Esophagus squamous epithelium (tissue), 5 donors: ENCODE results near the gene RAPH1. TPM values are rescaled to one million over a fixed set of nuclear protein-coding genes. Genes with fewer than 3 reads are reported as not detected.
A peak's percentile ranks its signal among the peaks of the same experiment; 100 is the strongest.

Experiments used
- DNase-seq: peaks from one replicate; lab custom pipeline; 2025; lab: John Stamatoyannopoulos, UW
- H3K27ac ChIP-seq, 4 donors: fragments of 200-600 bp; sonication (generic); one replicate each; pipeline ENCODE4 v1.5.1; 2016 to 2019; ENCODE audit warnings: mild to moderate bottlenecking in 1 of 4
- H3K27me3 ChIP-seq, 4 donors: fragments of 200-600 bp; sonication (generic); 1 replicate in 3 of 4; 2 replicates in 1 of 4; pipeline versions ENCODE4 v1.5.1 to v1.6.0; 2017 to 2021; ENCODE audit warnings: antibody characterized with exemption in 1 of 4
- H3K36me3 ChIP-seq, 3 donors: fragments of 200-600 bp; sonication (generic); one replicate each; pipeline ENCODE4 v1.5.1; 2016 to 2019
- H3K4me1 ChIP-seq, 3 donors: fragments of 200-600 bp; sonication (generic); one replicate each; pipeline ENCODE4 v1.5.1; 2017 to 2019
- H3K4me3 ChIP-seq, 4 donors: fragments of 200-600 bp; sonication (generic); 1 replicate in 3 of 4; 2 replicates in 1 of 4; pipeline ENCODE4 v1.5.1; 2016 to 2019; ENCODE audit warnings: mild to moderate bottlenecking in 2 of 4, moderate library complexity in 1 of 4
- H3K9me3 ChIP-seq, 3 donors: fragments of 200-600 bp; sonication (generic); one replicate each; pipeline ENCODE4 v1.5.1; 2016 to 2019
- POLR2A ChIP-seq, 4 donors: fragments of 450-650 bp; IDR thresholded peaks; one replicate each; pipeline ENCODE4 v1.6.1; 2017; ENCODE audit warnings: antibody characterized with exemption in 4 of 4, mild to moderate bottlenecking in 4 of 4, moderate library complexity in 3 of 4
- WGBS, 2 donors: methylation state at CpG; one replicate each; pipeline ENCODE4 v1.1.5; 2018; 5-methylcytosine and 5-hydroxymethylcytosine counted together
- intact Hi-C: fragments of 100-400 bp; cut with DNase I; formaldehyde crosslinking; loops from one replicate; pipeline ENCODE4 v1.15.0; 2022
- total RNA-seq, 4 donors: library from RNA; depleted of rRNA; stranded (reverse); fragments of >200 nt; gene quantifications; one replicate each; pipeline ENCODE4 v1.1.0, GENCODE V29; 2016
- TF ChIP-seq, protein P1 (sequence below), 6 experiments: fragments of 450-650 bp in 4 of 6; fragments of 200-600 bp in 2 of 6; sonication (generic) in 2 of 6; IDR thresholded peaks; one replicate each; pipeline ENCODE4 v1.5.1; 2016 to 2019; ENCODE audit warnings: antibody characterized with exemption in 6 of 6, mild to moderate bottlenecking in 4 of 6, moderate library complexity in 4 of 6
- donor health status: DM: yes; HTN: yes; CAD: no.

RAPH1 gene
- total RNA-seq, 4 donors from 2014 or later: 10.6 to 105 (median 26.0) TPM

DNA sequence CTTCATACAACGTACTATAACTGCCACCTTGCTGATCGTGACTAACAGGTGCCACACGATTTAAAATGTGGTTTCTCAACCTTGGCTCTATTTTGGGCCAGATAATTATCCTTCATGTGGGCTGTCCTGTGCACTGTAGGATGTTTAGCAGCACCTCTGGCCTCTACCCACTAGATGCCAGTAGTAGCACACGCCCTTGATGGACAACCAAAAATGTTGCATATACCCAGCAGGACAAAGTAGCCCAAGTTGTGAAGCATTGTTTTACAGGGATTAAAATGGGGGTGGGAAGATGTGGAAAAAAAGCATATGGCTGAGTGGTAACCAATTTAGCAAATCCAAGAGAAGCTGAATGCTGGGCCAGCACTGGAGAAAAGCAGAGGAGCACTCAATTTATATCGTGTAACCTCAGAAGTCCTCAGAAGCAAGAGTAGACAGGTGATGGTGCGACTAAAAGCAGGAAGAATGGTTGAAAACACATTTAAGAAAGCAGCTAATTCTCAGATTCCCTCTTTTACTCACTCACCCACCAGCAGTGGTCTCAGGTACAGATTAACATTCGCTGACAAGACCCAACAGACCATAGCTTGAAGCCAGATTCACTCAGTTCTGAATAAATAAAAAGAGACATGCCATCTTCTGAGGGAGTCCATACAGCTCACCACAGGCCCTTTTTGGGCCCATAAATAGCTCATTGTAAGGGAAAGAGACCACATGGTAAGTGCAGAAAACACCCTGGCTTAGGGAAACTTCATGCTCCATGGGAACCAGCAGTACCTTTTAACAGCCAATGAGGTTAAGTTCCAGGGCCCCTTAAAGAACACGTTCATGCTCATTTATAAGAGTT lies 50.6 kb downstream of the RAPH1 start:
- no peak overlapping the region for H3K4me3 ChIP-seq
- no peak for DNase-seq
- no peaks in the 10 kb centered on the region for H3K27me3 ChIP-seq
- peaks cover 0 to 76% (median 0%) of the 10 kb centered on the region in 3 donors for H3K36me3 ChIP-seq
- WGBS, 2 donors: 62 to 79% methylated on average over 7 to 8 of the region's 8 CpGs
- no peaks in the 10 kb centered on the region for H3K9me3 ChIP-seq
- no peak overlapping the region for H3K27ac ChIP-seq
- TF ChIP-seq, protein P1, sequence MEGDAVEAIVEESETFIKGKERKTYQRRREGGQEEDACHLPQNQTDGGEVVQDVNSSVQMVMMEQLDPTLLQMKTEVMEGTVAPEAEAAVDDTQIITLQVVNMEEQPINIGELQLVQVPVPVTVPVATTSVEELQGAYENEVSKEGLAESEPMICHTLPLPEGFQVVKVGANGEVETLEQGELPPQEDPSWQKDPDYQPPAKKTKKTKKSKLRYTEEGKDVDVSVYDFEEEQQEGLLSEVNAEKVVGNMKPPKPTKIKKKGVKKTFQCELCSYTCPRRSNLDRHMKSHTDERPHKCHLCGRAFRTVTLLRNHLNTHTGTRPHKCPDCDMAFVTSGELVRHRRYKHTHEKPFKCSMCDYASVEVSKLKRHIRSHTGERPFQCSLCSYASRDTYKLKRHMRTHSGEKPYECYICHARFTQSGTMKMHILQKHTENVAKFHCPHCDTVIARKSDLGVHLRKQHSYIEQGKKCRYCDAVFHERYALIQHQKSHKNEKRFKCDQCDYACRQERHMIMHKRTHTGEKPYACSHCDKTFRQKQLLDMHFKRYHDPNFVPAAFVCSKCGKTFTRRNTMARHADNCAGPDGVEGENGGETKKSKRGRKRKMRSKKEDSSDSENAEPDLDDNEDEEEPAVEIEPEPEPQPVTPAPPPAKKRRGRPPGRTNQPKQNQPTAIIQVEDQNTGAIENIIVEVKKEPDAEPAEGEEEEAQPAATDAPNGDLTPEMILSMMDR (IDR thresholded peaks at IDR 0.05): peak in 5 of 6 experiments; percentile 45 to 75 (median 62)
- TF ChIP-seq POLR2A (IDR thresholded peaks at IDR 0.05): no peak
- intact Hi-C loops: loop anchor here (10.0 kb wide), 1 partner anchor 420 kb away; no protein-coding TSS in a partner anchor
- H3K4me1 ChIP-seq: peaks cover 0 to 5% (median 0%) of the 10 kb centered on the region in 3 donors

DNA sequence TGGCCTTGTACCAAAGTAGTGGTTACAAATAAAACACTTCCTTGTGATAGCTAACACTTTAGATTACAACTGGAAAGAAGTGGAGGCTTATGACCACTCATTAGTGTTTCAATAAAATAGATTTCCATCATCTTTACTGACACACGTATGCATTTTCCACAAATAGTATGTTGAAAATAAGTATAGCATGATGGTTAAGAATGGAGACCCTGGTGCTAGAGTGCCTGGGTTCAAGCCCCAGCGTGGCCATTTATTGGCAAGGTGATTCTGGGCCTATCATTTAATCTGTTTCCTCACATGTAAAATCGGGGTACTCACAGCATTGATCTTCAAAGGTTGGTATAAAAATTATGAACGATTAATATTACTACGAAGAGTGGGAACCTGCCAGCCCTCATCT lies 54.5 kb downstream of the RAPH1 start:
- TF ChIP-seq, protein P1 (IDR thresholded peaks at IDR 0.05): no peak
- no peak for TF ChIP-seq POLR2A (IDR thresholded peaks at IDR 0.05)
- no peaks in the 10 kb centered on the region for H3K27me3 ChIP-seq
- H3K4me3 ChIP-seq: no peak overlapping the region
- no peak for DNase-seq
- H3K36me3 ChIP-seq: peaks cover 0 to 53% (median 0%) of the 10 kb centered on the region in 3 donors
- H3K4me1 ChIP-seq: peaks cover 0 to 11% (median 0%) of the 10 kb centered on the region in 3 donors
- no peak overlapping the region for H3K27ac ChIP-seq
- intact Hi-C loops: loop anchor here (10.0 kb wide), 1 partner anchor 424 kb away; no protein-coding TSS in a partner anchor
- WGBS, 2 donors: 88 to 93% methylated on average over 5 of the region's 5 CpGs
- H3K9me3 ChIP-seq: no peaks in the 10 kb centered on the region

DNA sequence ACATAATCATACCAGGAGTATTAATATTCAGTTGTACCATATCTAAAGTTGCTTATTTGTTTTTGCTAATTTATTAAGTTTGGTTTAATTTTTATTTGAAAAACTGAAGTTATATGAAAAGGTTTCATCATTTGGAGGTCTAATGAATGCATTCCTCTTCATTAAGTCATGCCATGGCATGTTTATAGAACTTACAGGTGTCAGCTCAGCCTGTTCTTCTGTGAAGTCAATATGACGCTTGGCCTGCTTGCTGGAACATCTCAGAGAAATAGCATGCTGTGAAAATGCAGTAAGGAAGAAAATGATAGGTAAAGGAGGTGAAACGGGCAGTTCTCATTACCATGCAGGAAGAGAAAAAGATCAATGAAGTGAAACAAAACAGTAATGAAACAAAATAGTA lies 58.2 kb downstream of the RAPH1 start:
- Histone ChIP-seq H3K4me3 (no peak overlapping the region), H3K9me3 (no peaks in the 10 kb centered on the region), H3K4me1 (peaks cover 0 to 7% (median 0%) of the 10 kb centered on the region in 3 donors), H3K27me3 (no peaks in the 10 kb centered on the region), H3K27ac (no peak overlapping the region), H3K36me3 (peaks cover 0 to 34% (median 0%) of the 10 kb centered on the region in 3 donors)
- intact Hi-C loops: no loop called here
- no peak for TF ChIP-seq POLR2A (IDR thresholded peaks at IDR 0.05)
- TF ChIP-seq, protein P1 (IDR thresholded peaks at IDR 0.05): no peak
- WGBS, 2 donors: 40 to 51% methylated on average over 2 of the region's 2 CpGs
- DNase-seq: no peak

DNA sequence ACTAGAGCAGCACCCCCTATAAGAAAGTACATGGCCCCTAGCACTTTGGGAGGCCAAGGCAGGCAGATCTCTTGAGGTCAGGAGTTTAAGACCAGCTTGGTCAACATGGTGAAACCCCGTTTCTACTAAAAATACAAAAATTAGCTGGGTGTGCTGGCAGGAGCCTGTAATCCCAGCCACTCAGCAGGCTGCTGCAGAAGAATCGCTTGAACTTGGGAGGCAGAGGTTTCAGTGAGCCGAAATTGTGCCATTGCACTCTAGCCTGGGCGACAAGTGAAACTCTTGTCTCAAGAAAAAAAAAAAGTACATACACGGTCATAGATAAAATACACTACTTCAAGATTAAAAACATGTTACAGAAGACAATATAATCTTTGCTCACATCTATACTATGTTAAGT lies 63.8 kb downstream of the RAPH1 start:
- no peak for DNase-seq
- intact Hi-C loops: no loop called here
- peaks cover 0 to 31% (median 0%) of the 10 kb centered on the region in 3 donors for H3K36me3 ChIP-seq
- H3K27ac ChIP-seq: no peak overlapping the region
- no peak overlapping the region for H3K4me3 ChIP-seq
- peaks cover 0 to 7% (median 0%) of the 10 kb centered on the region in 3 donors for H3K4me1 ChIP-seq
- H3K9me3 ChIP-seq: no peaks in the 10 kb centered on the region
- WGBS, 2 donors: 94% methylated on average over 5 of the region's 5 CpGs
- no peak for TF ChIP-seq POLR2A (IDR thresholded peaks at IDR 0.05)
- TF ChIP-seq, protein P1 (IDR thresholded peaks at IDR 0.05): no peak
- no peaks in the 10 kb centered on the region for H3K27me3 ChIP-seq

DNA sequence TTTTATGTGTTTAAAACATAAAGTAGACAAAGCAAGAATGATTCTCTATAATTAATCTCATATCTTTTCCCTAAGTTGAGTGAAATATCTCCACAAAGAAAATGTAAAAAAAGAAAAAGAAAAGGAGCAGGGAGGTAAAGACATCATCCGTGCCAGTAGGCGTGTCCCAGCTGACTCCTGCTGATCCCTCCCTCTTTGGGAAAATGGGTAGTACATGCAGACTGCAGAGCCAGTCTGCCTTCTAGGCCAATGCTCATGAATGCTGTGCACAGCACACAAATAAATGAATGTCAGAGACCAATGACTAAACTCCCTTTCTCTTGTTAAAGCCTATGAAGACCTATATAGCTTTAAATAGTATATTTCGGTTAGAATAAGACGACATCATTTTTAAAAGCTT lies 64.7 kb downstream of the RAPH1 start:
- Histone ChIP-seq H3K4me1 (peaks cover 0 to 7% (median 0%) of the 10 kb centered on the region in 3 donors), H3K9me3 (no peaks in the 10 kb centered on the region), H3K27ac (no peak overlapping the region), H3K36me3 (peaks cover 0 to 31% (median 0%) of the 10 kb centered on the region in 3 donors), H3K4me3 (no peak overlapping the region), H3K27me3 (no peaks in the 10 kb centered on the region)
- TF ChIP-seq, protein P1 (IDR thresholded peaks at IDR 0.05): no peak
- TF ChIP-seq POLR2A (IDR thresholded peaks at IDR 0.05): no peak
- intact Hi-C loops: no loop called here
- WGBS, 2 donors: 74 to 83% methylated on average over 4 of the region's 4 CpGs
- no peak for DNase-seq
